Panc1 (cell line): ENCODE results near the gene ZGRF1. TPM values are rescaled to one million over a fixed set of nuclear protein-coding genes. Genes with fewer than 3 reads are reported as not detected.

Source experiments
- ATAC-seq: fragments of 200-7000 bp; cut with Tn5 transposase; 2 replicates; pipeline ENCODE4 v1.9.1; 2020; ENCODE audit warnings: mild to moderate bottlenecking, moderate library complexity
- BruUV-seq: library from RNA; stranded (reverse); fragments of 400-500 nt; replicated peaks from 2 replicates; lab custom pipeline; 2021; lab: Mats Ljungman, UMichigan
- CTCF ChIA-PET: fragments of 300-600 bp; sonication (Branson Sonifier 250); formaldehyde crosslinking; loops from one replicate; lab custom pipeline; 2022; ENCODE audit warnings: antibody characterized with exemption; lab: Charles Lee
- POLR2A ChIA-PET: fragments of 300-600 bp; sonication (Branson Sonifier 250); formaldehyde crosslinking; loops from one replicate; lab custom pipeline; 2022; ENCODE audit warnings: antibody characterized with exemption; lab: Charles Lee
- DNase-seq: peaks from one replicate; pipeline ENCODE4 v3.0.0-alpha.2; 2010; ENCODE audit warnings: low read depth, low spot score
- H3K27ac ChIP-seq: 2 replicates; pipeline ENCODE4 v1.5.1; 2011; ENCODE audit warnings: mild to moderate bottlenecking, low read length, inconsistent platforms
- H3K27me3 ChIP-seq: fragments of 200-500 bp; sonication (Bioruptor generic); 2 replicates; pipeline ENCODE4 v1.6.0; 2014; ENCODE audit warnings: low read length, inconsistent platforms; ENCODE audit not compliant: control insufficient read depth, insufficient read depth
- H3K36me3 ChIP-seq: fragments of 200-500 bp; sonication (Bioruptor generic); 2 replicates; pipeline ENCODE4 v1.5.1; 2014; ENCODE audit warnings: inconsistent platforms, mild to moderate bottlenecking, low read length, moderate library complexity; ENCODE audit not compliant: control insufficient read depth, insufficient read depth
- H3K4me1 ChIP-seq: 2 replicates; pipeline ENCODE4 v1.5.1; 2011; ENCODE audit warnings: inconsistent platforms, mild to moderate bottlenecking, low read length, moderate library complexity; ENCODE audit not compliant: control insufficient read depth, insufficient read depth
- H3K4me3 ChIP-seq, 2 experiments: 2 replicates each; pipeline ENCODE4 v1.5.1; 2011 to 2012; ENCODE audit warnings: low read depth in 2 of 2, low read length in 2 of 2, mild to moderate bottlenecking in 2 of 2, inconsistent platforms in 1 of 2, moderate library complexity in 1 of 2
- H3K9me3 ChIP-seq: fragments of 200-500 bp; sonication (Bioruptor generic); 2 replicates; pipeline ENCODE4 v1.5.1; 2014; ENCODE audit warnings: low read depth, mild to moderate bottlenecking, inconsistent platforms, low read length, moderate library complexity; ENCODE audit not compliant: control insufficient read depth, insufficient read depth
- POLR2AphosphoS5 ChIP-seq: IDR thresholded peaks from 2 replicates; pipeline ENCODE4 v1.6.1; 2012; ENCODE audit warnings: mild to moderate bottlenecking, low read depth, low read length, moderate library complexity
- SIN3A ChIP-seq: IDR thresholded peaks from 2 replicates; pipeline ENCODE4 v1.6.1; 2012; ENCODE audit warnings: low read depth, mild to moderate bottlenecking, low read length, moderate library complexity, borderline replicate concordance; ENCODE audit not compliant: insufficient read depth
- TCF7L2 ChIP-seq: IDR thresholded peaks from 2 replicates; pipeline ENCODE4 v1.6.1; 2011; ENCODE audit warnings: mild to moderate bottlenecking, low read depth, low read length, inconsistent platforms
- in situ Hi-C: cut with HindIII; loops from 2 replicates; pipeline ENCODE4 v1.10.0; 2016; ENCODE audit warnings: low sequenced_read_pairs, low pct_unique_long_range_greater_than_20kb
- intact Hi-C: fragments of 100-400 bp; cut with micrococcal nuclease; formaldehyde crosslinking; loops from one replicate; pipeline ENCODE4 v1.10.0; 2022; ENCODE audit not compliant: unreplicated experiment
- total RNA-seq: library from RNA; stranded (reverse); gene quantifications from one replicate; pipeline ENCODE4 v1.2.1, GENCODE V29; 2021; ENCODE audit not compliant: unreplicated experiment
- TF ChIP-seq, protein P1 (sequence below): fragments of 450-650 bp; IDR thresholded peaks from 2 replicates; pipeline ENCODE4 v1.5.1; 2017; ENCODE audit warnings: mild to moderate bottlenecking
- TF ChIP-seq, protein P2 (sequence below), 2 experiments: IDR thresholded peaks; 2 replicates each; pipeline ENCODE4 v1.6.1; 2011 to 2012; ENCODE audit warnings: low read depth in 2 of 2, control low read depth in 1 of 2, low read length in 1 of 2, mild to moderate bottlenecking in 1 of 2, moderate library complexity in 1 of 2; ENCODE audit not compliant: insufficient read depth in 1 of 2

Gene ZGRF1
- total RNA-seq, 1 experiment from 2014 or later, result 7.4 TPM

DNA sequence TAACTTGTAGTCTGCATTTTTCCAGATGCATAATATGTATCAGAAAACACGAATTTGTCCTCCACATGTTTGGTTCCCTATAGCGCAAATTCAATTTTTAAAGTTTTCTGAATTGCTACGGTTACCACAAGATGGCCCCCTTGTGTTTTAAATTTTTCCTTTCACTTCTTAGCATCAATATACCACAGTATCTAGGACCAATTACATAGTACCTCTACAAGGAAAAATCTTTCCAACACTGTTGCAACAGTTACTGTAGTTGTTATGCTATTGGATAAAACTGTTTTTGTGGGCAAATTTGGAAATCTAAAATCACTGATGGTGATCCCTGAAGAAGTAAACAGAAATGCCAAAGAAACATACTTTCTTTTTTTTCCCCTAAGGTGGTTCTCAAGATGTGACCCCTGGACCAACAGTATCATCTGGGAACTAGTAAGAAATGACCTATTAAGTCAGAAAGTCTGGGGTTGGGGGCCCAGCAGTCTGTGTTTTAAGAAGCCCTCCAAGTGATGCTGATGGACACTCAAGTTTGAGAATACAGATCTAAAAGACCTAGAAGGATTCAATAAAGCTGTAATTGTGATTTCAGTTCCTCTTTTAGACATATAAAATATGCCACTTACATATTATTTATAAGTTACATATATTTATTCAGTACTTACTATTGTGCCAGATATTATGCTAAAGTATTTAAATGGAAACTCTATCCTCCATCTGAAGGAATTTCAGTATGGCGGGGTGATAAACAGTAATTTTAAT is 3.1 kb downstream of the ZGRF1 start:
- TF ChIP-seq TCF7L2 (no peak), SIN3A (no peak), POLR2AphosphoS5 (no peak)
- TF ChIP-seq, protein P1, sequence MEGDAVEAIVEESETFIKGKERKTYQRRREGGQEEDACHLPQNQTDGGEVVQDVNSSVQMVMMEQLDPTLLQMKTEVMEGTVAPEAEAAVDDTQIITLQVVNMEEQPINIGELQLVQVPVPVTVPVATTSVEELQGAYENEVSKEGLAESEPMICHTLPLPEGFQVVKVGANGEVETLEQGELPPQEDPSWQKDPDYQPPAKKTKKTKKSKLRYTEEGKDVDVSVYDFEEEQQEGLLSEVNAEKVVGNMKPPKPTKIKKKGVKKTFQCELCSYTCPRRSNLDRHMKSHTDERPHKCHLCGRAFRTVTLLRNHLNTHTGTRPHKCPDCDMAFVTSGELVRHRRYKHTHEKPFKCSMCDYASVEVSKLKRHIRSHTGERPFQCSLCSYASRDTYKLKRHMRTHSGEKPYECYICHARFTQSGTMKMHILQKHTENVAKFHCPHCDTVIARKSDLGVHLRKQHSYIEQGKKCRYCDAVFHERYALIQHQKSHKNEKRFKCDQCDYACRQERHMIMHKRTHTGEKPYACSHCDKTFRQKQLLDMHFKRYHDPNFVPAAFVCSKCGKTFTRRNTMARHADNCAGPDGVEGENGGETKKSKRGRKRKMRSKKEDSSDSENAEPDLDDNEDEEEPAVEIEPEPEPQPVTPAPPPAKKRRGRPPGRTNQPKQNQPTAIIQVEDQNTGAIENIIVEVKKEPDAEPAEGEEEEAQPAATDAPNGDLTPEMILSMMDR, result peak; percentile 52; the same call in 1 of the 2 replicates
- in situ Hi-C loops (no loop called here), intact Hi-C loops (loop anchor here (5.0 to 10.0 kb wide), 2 partner anchors 304 to 461 kb away; no protein-coding TSS in a partner anchor)
- Histone ChIP-seq H3K36me3 (peaks cover 6% of the 10 kb centered on the region), H3K4me1 (peaks cover 3% of the 10 kb centered on the region; the same call in 1 of the 2 replicates), H3K27ac (no peak overlapping the region), H3K27me3 (no peaks in the 10 kb centered on the region), H3K4me3 (no peak overlapping the region), H3K9me3 (no peaks in the 10 kb centered on the region)
- ChIA-PET CTCF (no interaction called here), POLR2A (no interaction called here)
- BruUV-seq, result no TSS peak
- ATAC-seq (no peak), DNase-seq (peak; percentile 13)

DNA sequence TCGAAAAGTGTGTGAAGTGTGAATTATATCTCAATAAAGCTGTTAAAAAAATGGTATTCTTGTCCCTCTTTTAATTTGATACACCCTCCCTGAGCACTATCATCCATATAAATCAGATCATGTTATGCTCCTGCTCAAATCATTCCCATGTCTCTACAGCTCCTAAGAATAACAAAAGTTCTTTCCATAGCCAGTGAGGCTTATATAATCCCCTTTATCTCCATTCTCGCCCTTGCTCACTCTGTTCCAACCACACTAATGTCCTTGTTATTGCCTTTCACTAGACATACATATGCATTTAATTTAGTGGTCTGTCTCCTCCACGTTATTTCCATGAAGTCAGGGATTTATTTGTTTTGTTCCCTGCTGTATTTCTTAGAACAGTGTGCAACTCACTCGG is 10.5 kb downstream of the ZGRF1 start:
- in situ Hi-C loops (no loop called here), intact Hi-C loops (no loop called here)
- no peaks in the 10 kb centered on the region for H3K27me3 ChIP-seq
- H3K4me3 ChIP-seq, result no peak overlapping the region
- ChIA-PET POLR2A (no interaction called here), CTCF (no interaction called here)
- no peaks in the 10 kb centered on the region; the same call in 1 of the 2 replicates for H3K36me3 ChIP-seq
- H3K27ac ChIP-seq, result no peak overlapping the region
- BruUV-seq, result no TSS peak
- no peak for TF ChIP-seq POLR2AphosphoS5
- TF ChIP-seq, protein P1, result no peak
- TF ChIP-seq, protein P2, sequence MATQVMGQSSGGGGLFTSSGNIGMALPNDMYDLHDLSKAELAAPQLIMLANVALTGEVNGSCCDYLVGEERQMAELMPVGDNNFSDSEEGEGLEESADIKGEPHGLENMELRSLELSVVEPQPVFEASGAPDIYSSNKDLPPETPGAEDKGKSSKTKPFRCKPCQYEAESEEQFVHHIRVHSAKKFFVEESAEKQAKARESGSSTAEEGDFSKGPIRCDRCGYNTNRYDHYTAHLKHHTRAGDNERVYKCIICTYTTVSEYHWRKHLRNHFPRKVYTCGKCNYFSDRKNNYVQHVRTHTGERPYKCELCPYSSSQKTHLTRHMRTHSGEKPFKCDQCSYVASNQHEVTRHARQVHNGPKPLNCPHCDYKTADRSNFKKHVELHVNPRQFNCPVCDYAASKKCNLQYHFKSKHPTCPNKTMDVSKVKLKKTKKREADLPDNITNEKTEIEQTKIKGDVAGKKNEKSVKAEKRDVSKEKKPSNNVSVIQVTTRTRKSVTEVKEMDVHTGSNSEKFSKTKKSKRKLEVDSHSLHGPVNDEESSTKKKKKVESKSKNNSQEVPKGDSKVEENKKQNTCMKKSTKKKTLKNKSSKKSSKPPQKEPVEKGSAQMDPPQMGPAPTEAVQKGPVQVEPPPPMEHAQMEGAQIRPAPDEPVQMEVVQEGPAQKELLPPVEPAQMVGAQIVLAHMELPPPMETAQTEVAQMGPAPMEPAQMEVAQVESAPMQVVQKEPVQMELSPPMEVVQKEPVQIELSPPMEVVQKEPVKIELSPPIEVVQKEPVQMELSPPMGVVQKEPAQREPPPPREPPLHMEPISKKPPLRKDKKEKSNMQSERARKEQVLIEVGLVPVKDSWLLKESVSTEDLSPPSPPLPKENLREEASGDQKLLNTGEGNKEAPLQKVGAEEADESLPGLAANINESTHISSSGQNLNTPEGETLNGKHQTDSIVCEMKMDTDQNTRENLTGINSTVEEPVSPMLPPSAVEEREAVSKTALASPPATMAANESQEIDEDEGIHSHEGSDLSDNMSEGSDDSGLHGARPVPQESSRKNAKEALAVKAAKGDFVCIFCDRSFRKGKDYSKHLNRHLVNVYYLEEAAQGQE (IDR thresholded peaks at IDR 0.05; ENCODE audit: insufficient read depth in 1 of 2, low read depth in 2 of 2, low read length in 1 of 2), result no peak
- DNase-seq, result no peak
- H3K9me3 ChIP-seq, result no peaks in the 10 kb centered on the region
- ATAC-seq, result no peak
- no peaks in the 10 kb centered on the region for H3K4me1 ChIP-seq
